ENCODE data around the gene PTPRU. TPM values are rescaled to one million over a fixed set of nuclear protein-coding genes. Genes with fewer than 3 reads are reported as not detected.
A peak's percentile ranks its signal among the peaks of the same experiment; 100 is the strongest.

The PTPRU gene
- total RNA-seq, 1 donor: 9.4 TPM

DNA sequence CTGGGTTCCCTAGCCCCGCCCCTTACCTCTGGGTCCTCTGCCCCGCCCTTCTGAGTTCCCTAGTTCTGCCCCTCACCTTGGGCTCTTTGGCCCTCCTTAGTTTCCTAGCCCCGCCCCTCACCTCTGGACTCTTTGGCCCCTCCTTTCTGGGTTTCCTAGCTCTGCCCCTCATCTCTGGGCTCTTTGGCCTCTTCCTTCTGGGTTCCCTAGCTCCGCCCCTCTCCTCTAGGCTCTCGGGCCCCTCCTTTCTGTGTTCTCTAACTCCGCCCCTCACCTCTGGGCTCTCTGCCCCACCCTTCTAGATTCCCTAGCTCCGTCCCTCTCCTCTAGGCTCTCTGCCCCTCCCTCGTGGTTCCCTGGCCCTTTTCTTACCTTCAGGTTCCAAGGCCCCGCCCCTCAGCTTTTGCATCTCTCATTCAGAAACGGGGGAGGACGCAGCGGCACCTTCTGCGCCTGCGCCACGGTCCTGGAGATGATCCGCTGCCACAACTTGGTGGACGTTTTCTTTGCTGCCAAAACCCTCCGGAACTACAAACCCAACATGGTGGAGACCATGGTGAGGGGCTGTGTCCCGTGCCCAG lies 88.5 kb downstream of the PTPRU start:
- no peaks in the 10 kb centered on the region for H3K36me3 ChIP-seq (ENCODE audit: insufficient read depth, low read length)
- no peak overlapping the region for H3K4me3 ChIP-seq (ENCODE audit: insufficient read depth, low read length)
- TF ChIP-seq, protein P1, sequence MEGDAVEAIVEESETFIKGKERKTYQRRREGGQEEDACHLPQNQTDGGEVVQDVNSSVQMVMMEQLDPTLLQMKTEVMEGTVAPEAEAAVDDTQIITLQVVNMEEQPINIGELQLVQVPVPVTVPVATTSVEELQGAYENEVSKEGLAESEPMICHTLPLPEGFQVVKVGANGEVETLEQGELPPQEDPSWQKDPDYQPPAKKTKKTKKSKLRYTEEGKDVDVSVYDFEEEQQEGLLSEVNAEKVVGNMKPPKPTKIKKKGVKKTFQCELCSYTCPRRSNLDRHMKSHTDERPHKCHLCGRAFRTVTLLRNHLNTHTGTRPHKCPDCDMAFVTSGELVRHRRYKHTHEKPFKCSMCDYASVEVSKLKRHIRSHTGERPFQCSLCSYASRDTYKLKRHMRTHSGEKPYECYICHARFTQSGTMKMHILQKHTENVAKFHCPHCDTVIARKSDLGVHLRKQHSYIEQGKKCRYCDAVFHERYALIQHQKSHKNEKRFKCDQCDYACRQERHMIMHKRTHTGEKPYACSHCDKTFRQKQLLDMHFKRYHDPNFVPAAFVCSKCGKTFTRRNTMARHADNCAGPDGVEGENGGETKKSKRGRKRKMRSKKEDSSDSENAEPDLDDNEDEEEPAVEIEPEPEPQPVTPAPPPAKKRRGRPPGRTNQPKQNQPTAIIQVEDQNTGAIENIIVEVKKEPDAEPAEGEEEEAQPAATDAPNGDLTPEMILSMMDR (IDR thresholded peaks at IDR 0.05; ENCODE audit: extremely low read depth, low read depth, low read length): no peak
- DNase-seq (ENCODE audit: insufficient read length, low spot score, missing footprints): peak; percentile 56
- no peaks in the 10 kb centered on the region for H4K20me1 ChIP-seq (ENCODE audit: insufficient read depth, low read length)
- H2AFZ ChIP-seq (ENCODE audit: low read length): no peak overlapping the region
- no peaks in the 10 kb centered on the region for H3K4me1 ChIP-seq (ENCODE audit: insufficient read depth, low read length)
- H3K4me2 ChIP-seq (ENCODE audit: insufficient read depth, low read length): no peak overlapping the region
- no peaks in the 10 kb centered on the region for H3K27me3 ChIP-seq (ENCODE audit: insufficient read depth, low read length)
- no peaks in the 10 kb centered on the region for H3K9me3 ChIP-seq (ENCODE audit: low read depth, low read length)
- no peaks in the 10 kb centered on the region for H3K79me2 ChIP-seq (ENCODE audit: insufficient read depth, low read length)
- H3K27ac ChIP-seq (ENCODE audit: low read depth, low read length): no peak overlapping the region

DNA sequence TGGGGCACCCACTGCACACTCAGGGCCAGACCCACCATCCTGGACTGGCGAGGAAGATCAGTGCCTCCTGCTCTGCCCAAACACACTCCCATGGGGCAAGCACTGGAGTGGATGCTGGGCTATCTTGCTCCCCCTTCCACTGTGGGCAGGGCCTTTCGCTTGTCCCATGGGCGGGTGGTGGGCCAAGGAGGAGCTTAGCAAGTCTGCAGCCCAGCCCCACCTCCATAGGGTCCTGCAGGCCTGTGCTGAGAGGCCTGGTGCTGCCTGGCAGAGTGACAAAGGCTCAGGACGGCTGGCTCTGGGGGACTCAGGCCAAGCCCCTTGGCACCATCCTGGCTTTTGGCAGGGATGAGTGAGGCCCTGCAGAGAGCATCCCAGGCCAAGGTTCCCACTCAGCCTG lies 89.4 kb downstream of the PTPRU start:
- H2AFZ ChIP-seq (ENCODE audit: low read length): no peak overlapping the region
- no peaks in the 10 kb centered on the region for H3K4me1 ChIP-seq (ENCODE audit: insufficient read depth, low read length)
- H4K20me1 ChIP-seq (ENCODE audit: insufficient read depth, low read length): no peaks in the 10 kb centered on the region
- H3K4me3 ChIP-seq (ENCODE audit: insufficient read depth, low read length): no peak overlapping the region
- no peak overlapping the region for H3K4me2 ChIP-seq (ENCODE audit: insufficient read depth, low read length)
- no peaks in the 10 kb centered on the region for H3K9me3 ChIP-seq (ENCODE audit: low read depth, low read length)
- no peak overlapping the region for H3K27ac ChIP-seq (ENCODE audit: low read depth, low read length)
- H3K36me3 ChIP-seq (ENCODE audit: insufficient read depth, low read length): no peaks in the 10 kb centered on the region
- no peaks in the 10 kb centered on the region for H3K79me2 ChIP-seq (ENCODE audit: insufficient read depth, low read length)
- TF ChIP-seq, protein P1 (IDR thresholded peaks at IDR 0.05; ENCODE audit: extremely low read depth, low read depth, low read length): no peak
- H3K27me3 ChIP-seq (ENCODE audit: insufficient read depth, low read length): no peaks in the 10 kb centered on the region
- DNase-seq (ENCODE audit: insufficient read length, low spot score, missing footprints): peak; percentile 55

DNA sequence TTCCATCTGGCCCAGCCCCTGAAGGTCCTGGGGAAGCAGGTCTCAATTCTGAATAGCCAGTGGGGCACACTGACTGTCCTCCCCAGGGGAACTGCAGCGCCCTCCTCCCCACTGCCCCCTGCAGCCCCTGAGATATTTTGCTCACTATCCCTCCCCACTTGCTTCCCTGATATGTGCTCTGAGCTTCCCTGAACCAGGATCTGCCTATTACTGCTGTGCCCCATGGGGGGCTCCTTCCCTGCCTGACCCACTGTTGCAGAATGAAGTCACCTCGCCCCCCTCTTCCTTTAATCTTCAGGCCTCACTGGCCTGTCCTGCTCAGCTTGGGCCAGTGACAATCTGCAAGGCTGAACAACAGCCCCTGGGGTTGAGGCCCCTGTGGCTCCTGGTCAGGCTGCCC lies 89.8 kb downstream of the PTPRU start:
- Histone ChIP-seq H3K4me1 (ENCODE audit: insufficient read depth, low read length) (no peaks in the 10 kb centered on the region), H4K20me1 (ENCODE audit: insufficient read depth, low read length) (no peaks in the 10 kb centered on the region), H2AFZ (ENCODE audit: low read length) (no peak overlapping the region), H3K27me3 (ENCODE audit: insufficient read depth, low read length) (no peaks in the 10 kb centered on the region), H3K9me3 (ENCODE audit: low read depth, low read length) (no peaks in the 10 kb centered on the region), H3K4me3 (ENCODE audit: insufficient read depth, low read length) (no peak overlapping the region), H3K79me2 (ENCODE audit: insufficient read depth, low read length) (no peaks in the 10 kb centered on the region), H3K36me3 (ENCODE audit: insufficient read depth, low read length) (no peaks in the 10 kb centered on the region), H3K4me2 (ENCODE audit: insufficient read depth, low read length) (no peak overlapping the region), H3K27ac (ENCODE audit: low read depth, low read length) (no peak overlapping the region)
- TF ChIP-seq, protein P1 (IDR thresholded peaks at IDR 0.05; ENCODE audit: extremely low read depth, low read depth, low read length): no peak
- DNase-seq (ENCODE audit: insufficient read length, low spot score, missing footprints): peak; percentile 23

DNA sequence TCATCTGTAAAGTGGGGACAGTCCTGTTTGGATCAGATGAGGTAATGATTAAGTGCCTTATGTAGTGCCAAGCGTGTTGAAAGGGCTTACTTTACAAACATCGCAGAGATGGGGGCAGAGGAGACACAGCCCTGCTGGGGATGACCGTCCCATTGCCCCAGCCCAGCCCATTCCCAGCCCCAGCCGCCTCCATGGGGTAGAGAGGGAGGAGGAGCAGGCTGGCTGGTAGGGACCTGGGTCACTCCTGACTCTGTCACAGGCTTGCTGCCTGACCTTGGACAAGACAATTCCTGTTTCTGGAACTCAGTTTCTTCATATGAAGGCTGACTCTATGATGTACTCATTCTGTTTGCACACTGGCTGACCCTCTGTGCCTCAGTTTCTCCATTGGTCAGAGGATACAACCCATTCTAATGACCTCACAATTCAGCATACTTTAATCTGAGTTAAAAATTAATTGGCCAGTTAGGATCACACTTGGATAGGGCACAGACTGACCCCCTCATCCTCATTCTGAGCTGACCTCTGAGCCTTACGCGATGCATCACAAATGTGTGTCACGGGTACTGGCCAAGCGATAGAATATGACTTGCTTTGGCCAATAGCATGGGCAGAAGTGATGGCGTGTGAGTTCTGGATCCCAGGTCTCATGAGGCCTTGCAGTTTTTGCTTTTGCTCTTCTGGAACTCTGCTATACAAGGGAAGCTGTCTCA lies 91.1 kb downstream of the PTPRU start:
- H3K27ac ChIP-seq (ENCODE audit: low read depth, low read length): no peak overlapping the region
- no peaks in the 10 kb centered on the region for H3K9me3 ChIP-seq (ENCODE audit: low read depth, low read length)
- no peaks in the 10 kb centered on the region for H4K20me1 ChIP-seq (ENCODE audit: insufficient read depth, low read length)
- H2AFZ ChIP-seq (ENCODE audit: low read length): no peak overlapping the region
- no peaks in the 10 kb centered on the region for H3K79me2 ChIP-seq (ENCODE audit: insufficient read depth, low read length)
- H3K4me2 ChIP-seq (ENCODE audit: insufficient read depth, low read length): no peak overlapping the region
- TF ChIP-seq, protein P1 (IDR thresholded peaks at IDR 0.05; ENCODE audit: extremely low read depth, low read depth, low read length): no peak
- H3K4me1 ChIP-seq (ENCODE audit: insufficient read depth, low read length): no peaks in the 10 kb centered on the region
- peak; percentile 39 for DNase-seq (ENCODE audit: insufficient read length, low spot score, missing footprints)
- no peak overlapping the region for H3K4me3 ChIP-seq (ENCODE audit: insufficient read depth, low read length)
- H3K36me3 ChIP-seq (ENCODE audit: insufficient read depth, low read length): no peaks in the 10 kb centered on the region
- H3K27me3 ChIP-seq (ENCODE audit: insufficient read depth, low read length): no peaks in the 10 kb centered on the region

All from osteoblast (primary cell).